SIG-M5 (cell line): ENCODE data around the gene SCMH1.
A peak's percentile ranks its signal among the peaks of the same experiment; 100 is the strongest.

Experiments used
- DNase-seq: peaks from one replicate; lab custom pipeline; 2025; lab: John Stamatoyannopoulos, UW

SCMH1 gene

GRCh38 chr1:41024953-41025352 lies 217.2 kb downstream of the SCMH1 start:
- DNase-seq = no peak

GRCh38 chr1:41023279-41023990 lies 218.7 kb downstream of the SCMH1 start:
- DNase-seq = no peak

- no peak for DNase-seq
These were observed 219.7 kb downstream of the SCMH1 start for GRCh38 chr1:41022424-41022823.

GRCh38 chr1:41021526-41022308 lies 220.4 kb downstream of the SCMH1 start, which contains the start of gene SLFNL1:
SLFNL1 (minus strand) TSS chr1:41021725; CDS start chr1:41020660, 1,065 bp downstream.
- no peak for DNase-seq

GRCh38 chr1:41020654-41021053 lies 221.5 kb downstream of the SCMH1 start:
- DNase-seq = no peak

- no peak for DNase-seq
These were observed 222.0 kb downstream of the SCMH1 start for GRCh38 chr1:41020109-41020576.

DNA sequence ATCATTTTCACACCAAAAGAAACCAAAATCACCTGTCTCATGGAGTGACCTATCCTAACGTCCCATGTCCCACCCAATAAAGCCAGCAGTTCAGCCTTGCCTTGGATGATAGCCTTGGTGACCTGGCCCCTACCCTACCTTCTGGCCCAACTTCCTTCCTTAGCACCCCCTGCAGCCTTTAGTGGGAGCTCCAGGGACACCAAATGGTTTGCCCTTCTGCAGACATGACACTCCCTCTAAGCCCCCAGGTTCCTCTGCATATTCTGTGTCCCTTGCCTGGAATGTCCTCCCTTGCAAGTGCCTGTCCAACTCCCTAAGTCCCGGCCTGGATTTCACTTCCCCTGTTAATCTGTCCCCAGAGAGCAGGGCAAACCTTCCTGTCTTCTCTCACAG lies 222.8 kb downstream of the SCMH1 start:
- no peak for DNase-seq

GRCh38 chr1:41018018-41018410 lies 224.1 kb downstream of the SCMH1 start:
- no peak for DNase-seq

DNA sequence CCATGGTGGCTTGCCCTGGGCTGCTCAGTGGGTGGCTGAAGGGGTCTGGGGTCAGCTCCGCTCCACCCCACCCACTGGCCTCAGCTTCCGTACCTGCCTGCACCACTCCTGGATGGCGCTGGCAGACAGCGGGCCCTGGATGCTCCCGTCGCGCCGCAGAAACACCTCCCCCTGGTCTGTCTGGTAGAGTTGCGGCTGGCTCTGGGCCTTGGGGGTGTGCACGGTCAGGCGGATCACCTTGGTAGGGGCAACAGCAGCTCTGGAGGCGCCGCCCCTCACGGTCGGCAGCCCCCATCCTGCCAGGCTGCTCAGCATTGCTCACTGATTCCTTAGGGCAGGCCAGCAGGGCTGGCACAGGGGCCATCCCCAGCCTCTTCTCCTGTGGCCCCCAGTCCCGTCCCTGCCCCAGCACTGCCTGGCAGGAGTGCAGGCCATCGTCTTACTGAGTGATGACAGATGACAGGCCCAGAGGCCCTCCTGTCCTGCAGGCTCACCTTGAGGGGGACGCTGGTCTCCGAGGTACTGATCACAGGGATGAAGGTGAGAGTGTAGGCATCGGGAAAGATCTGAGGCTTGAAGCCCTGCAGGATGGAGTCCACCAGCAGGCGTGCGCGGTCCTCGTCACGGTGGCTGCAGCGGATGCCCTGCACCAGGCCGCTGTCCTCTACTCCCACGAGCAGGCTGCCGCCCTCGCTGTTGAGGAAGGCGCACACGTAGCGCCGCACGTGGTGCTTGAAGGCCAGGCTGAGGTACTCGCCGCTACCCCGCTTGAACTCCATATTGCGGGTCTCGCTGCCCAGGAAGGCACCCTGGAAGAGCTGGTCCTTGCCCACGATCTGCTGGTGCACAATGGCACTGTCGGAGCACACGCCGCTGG lies 224.7 kb downstream of the SCMH1 start:
- DNase-seq = no peak

GRCh38 chr1:41015897-41016470 lies 226.1 kb downstream of the SCMH1 start:
- no peak for DNase-seq

GRCh38 chr1:41015281-41015896 lies 226.7 kb downstream of the SCMH1 start:
- no peak for DNase-seq

DNA sequence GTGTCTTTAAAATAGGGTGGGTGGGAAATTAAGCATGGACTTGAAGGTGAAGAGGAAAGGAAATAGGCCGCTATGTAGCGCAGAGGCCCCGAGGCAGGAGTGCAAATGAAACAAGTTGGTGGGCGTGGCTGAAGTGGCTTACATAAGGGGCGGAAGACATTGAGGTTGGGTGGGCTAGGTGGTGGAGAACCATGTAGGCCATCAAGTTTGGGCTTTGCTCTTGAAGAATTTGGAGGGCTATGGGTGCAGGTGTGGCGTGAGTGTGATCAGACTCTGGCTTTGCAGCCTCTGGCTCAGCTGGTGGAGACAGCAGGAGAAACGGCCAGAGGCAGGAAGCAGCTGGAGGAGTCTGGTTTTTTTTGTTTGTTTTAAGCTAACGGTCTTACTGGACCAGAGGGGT lies 227.2 kb downstream of the SCMH1 start:
- DNase-seq = no peak

GRCh38 chr1:41013796-41014195 lies 228.3 kb downstream of the SCMH1 start:
- DNase-seq = no peak

DNA sequence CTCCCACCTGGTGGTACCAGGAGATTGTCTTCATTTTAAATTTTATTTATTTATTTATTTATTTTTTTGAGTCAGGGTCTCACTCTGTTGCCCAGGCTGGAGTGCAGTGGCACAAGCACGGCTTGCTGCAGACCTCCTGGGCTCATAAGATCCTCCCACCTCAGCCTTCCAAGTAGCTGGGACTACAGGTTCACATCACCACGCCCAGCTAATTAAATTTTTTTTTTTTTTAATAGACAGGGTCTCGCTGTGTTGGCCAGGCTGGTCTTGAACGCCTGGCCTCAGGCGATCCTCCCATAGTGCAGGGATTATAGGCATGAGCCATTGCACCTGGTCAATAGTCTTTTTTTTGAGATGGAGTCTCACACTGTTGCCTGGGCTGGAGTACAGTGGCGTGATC lies 229.1 kb downstream of the SCMH1 start:
- DNase-seq = no peak

DNA sequence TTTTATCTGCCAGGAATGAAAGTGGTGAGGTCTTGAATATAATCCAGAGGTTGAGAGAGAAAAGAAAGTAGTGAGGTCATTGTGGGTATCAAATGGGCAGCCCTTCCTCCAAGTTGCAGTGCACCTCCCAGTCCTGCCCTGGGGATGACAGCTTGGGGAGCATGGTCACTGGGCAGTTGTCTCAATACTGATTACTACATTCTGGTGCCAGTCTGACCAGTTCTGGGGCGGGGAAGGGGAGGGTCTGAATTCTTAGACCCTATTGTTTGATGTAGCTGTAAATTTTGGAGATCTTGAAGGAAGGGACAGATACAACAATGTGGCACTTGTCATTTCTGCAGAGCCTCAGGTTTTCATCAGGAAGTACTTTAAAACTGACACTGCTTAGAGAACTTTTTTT lies 231.8 kb downstream of the SCMH1 start:
- no peak for DNase-seq

GRCh38 chr1:41009466-41009865 lies 232.6 kb downstream of the SCMH1 start:
- no peak for DNase-seq

DNA sequence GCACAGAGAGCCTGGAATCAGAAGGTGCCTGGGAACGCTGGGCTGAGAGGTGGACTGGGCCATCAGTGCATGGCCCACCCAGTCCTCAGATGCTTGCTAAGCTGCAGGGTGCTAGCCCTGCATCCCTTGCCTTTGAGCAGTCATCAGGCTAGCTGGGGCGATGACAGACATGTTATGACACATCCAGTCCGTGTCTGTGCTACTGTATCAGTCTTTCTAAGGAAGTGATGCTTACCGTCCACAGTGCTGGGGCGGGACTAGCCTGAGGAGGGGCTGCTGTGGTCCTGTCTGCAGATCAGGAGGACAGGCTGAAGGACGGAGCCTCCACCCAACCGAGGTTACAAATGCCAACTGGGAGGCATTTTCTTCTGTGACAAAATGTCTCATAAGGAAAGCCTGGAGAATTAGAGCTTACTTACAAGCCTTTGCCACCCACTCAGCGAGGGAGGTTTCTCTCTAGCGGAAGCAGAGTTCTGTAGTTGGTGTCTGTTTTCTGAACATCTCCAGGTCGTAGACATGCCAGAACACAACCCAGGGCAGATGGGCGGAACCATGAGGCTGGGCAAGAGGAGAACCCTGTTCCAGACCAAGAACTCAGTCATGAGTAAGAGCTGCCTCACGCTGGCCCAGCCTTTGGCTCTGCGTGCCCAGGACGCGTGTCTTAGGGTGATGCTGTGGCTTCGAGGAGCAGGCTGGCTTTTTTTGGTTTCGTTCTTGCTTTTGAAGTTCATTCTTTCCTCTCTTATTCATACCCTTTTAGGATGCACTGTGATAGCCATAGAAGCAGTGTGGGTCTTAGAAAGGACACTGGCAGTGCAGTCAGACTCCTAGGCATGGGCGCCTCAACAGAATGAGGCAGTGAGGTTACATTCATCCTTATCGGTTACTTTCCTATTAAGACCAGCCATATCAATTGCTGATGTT lies 234.9 kb downstream of the SCMH1 start:
- DNase-seq = no peak

- DNase-seq = no peak
These were observed 236.2 kb downstream of the SCMH1 start for GRCh38 chr1:41005876-41006275.

DNA sequence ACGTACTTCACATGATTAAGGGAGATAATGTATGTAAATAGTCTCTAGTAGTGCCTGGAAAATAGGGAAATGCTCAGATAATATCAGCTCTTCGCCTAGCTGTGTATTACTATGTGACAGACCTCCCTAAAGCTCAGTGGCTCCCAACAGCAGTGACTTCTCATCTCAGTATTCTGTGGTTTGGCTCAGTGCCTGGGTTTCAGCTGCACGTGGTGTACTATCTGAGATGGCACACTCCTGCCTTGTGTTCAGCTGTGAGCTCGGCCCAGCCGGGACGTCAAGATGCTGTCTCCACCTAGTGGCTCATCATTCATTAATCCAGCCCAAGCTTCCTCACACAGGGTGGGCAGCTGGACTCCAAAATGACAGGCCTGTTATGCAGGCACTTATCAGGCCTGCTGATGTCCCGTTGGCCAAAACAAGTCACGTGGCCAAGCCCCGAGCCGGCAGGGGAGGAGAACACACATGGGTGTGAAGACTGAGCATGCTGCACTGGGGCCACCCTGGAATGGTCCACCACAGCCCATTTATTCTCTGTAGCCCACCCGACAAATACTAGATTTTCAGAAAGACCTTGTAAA lies 238.4 kb downstream of the SCMH1 start:
- peak; percentile 88 for DNase-seq

DNA sequence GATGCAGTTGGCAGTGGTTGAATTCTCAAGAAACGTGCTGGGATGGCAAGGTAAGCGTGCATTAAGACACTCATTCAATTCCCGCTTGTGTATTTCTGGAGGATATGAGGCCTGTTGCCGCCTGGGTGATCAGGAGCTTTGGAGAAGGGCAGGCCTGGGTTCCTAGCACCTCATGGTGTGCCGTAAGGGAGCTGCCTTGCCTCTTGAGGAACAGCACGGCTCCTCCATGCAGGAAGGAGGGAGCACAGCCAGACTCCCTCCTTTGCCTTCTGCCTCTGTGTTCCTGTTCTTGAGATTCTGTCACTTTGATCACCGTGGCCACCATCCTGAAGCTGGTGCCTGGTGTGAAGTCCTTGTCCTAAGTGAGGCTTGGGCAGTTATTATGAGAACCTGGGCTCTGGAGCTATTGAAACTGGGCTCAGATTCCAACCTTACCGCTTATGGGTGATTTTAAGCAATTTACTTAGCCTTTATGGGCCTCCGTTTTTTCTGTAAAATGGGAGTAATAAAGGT lies 238.9 kb downstream of the SCMH1 start:
- no peak for DNase-seq
